ENCODE results near the gene JAK2. TPM values are rescaled to one million over a fixed set of nuclear protein-coding genes. Genes with fewer than 3 reads are reported as not detected.

Gene JAK2
- polyA plus RNA-seq, 1 donor (not counting 4 experiments of a cell fraction or from before 2014, with no cell fraction given) = 5.4 TPM

DNA sequence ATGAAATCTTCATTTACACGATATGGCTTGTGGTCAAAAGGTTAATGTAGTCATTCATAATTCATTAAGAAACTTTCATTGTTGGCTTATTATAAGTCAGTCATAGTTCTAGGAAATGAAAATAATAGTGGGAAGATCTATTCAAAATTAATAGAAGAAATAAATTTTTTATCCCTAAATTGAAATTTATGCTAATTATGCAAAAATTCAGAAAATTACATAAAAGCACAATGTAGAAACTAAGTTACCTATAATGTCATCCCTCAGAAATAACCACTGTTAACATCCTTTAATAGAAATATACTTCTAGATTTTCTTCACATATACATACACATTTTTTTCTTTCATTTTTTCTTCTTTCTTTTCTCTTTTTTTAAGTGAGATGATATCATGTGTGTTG lies 15.9 kb upstream of the JAK2 start:
- Histone ChIP-seq H3K4me1 (ENCODE audit: control insufficient read depth, extremely low read depth, insufficient read depth, low read length) (no peaks in the 10 kb centered on the region), H3K4me2 (ENCODE audit: control insufficient read depth, extremely low read depth, insufficient read depth, low read depth, low read length) (no peak overlapping the region), H3K9me3 (ENCODE audit: control insufficient read depth, low read depth, low read length) (no peaks in the 10 kb centered on the region), H3K36me3 (ENCODE audit: control insufficient read depth in 2 of 2, extremely low read depth in 1 of 2, insufficient read depth in 2 of 2, low read length in 2 of 2) (no peaks in the 10 kb centered on the region), H3K4me3 (ENCODE audit: control insufficient read depth in 2 of 3, extremely low read depth in 1 of 3, insufficient read depth in 2 of 3, low read depth in 1 of 3, low read length in 3 of 3) (no peak overlapping the region), H3K9ac (ENCODE audit: control insufficient read depth, extremely low read depth, insufficient read depth, low read length) (no peak overlapping the region), H3K9me1 (ENCODE audit: control insufficient read depth, extremely low read depth, insufficient read depth, low read length) (no peaks in the 10 kb centered on the region), H3K27ac (ENCODE audit: control insufficient read depth, insufficient read depth, low read length) (no peak overlapping the region), H3K27me3 (ENCODE audit: control insufficient read depth, extremely low read depth, insufficient read depth, low read length) (no peaks in the 10 kb centered on the region), H2AFZ (ENCODE audit: control insufficient read depth, low read length) (no peak overlapping the region), H3K79me2 (ENCODE audit: control insufficient read depth, insufficient read depth, low read length) (no peaks in the 10 kb centered on the region), H4K20me1 (ENCODE audit: control insufficient read depth, extremely low read depth, insufficient read depth, low read length) (no peaks in the 10 kb centered on the region)
- dilution Hi-C loops (cut with MboI; ENCODE audit: extremely low pct_ligation_motif_present, low sequenced_read_pairs) = no loop called here
- DNase-seq (ENCODE audit: low read depth, low spot score) (no peak), FAIRE-seq (no peak)
- TF ChIP-seq, protein P1, sequence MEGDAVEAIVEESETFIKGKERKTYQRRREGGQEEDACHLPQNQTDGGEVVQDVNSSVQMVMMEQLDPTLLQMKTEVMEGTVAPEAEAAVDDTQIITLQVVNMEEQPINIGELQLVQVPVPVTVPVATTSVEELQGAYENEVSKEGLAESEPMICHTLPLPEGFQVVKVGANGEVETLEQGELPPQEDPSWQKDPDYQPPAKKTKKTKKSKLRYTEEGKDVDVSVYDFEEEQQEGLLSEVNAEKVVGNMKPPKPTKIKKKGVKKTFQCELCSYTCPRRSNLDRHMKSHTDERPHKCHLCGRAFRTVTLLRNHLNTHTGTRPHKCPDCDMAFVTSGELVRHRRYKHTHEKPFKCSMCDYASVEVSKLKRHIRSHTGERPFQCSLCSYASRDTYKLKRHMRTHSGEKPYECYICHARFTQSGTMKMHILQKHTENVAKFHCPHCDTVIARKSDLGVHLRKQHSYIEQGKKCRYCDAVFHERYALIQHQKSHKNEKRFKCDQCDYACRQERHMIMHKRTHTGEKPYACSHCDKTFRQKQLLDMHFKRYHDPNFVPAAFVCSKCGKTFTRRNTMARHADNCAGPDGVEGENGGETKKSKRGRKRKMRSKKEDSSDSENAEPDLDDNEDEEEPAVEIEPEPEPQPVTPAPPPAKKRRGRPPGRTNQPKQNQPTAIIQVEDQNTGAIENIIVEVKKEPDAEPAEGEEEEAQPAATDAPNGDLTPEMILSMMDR (optimal IDR thresholded peaks at IDR 0.05 in 1 of 3, IDR thresholded peaks at IDR 0.05 in 1 of 3, conservative IDR thresholded peaks at IDR 0.05 in 1 of 3; ENCODE audit: extremely low read depth in 1 of 3, insufficient read depth in 2 of 3, low read length in 3 of 3) = no peak
- no peak for TF ChIP-seq EZH2 (IDR thresholded peaks at IDR 0.05; ENCODE audit: low read length)

GRCh38 chr9:4970970-4971641 lies 14.0 kb upstream of the JAK2 start:
- no peaks in the 10 kb centered on the region for H4K20me1 ChIP-seq (ENCODE audit: control insufficient read depth, extremely low read depth, insufficient read depth, low read length)
- DNase-seq (ENCODE audit: low read depth, low spot score) = no peak
- no peak overlapping the region for H2AFZ ChIP-seq (ENCODE audit: control insufficient read depth, low read length)
- no peaks in the 10 kb centered on the region for H3K27me3 ChIP-seq (ENCODE audit: control insufficient read depth, extremely low read depth, insufficient read depth, low read length)
- dilution Hi-C loops (cut with MboI; ENCODE audit: extremely low pct_ligation_motif_present, low sequenced_read_pairs) = no loop called here
- no peaks in the 10 kb centered on the region for H3K9me3 ChIP-seq (ENCODE audit: control insufficient read depth, low read depth, low read length)
- no peak overlapping the region for H3K27ac ChIP-seq (ENCODE audit: control insufficient read depth, insufficient read depth, low read length)
- FAIRE-seq = no peak
- H3K4me3 ChIP-seq (ENCODE audit: control insufficient read depth in 2 of 3, extremely low read depth in 1 of 3, insufficient read depth in 2 of 3, low read depth in 1 of 3, low read length in 3 of 3) = no peak overlapping the region
- H3K79me2 ChIP-seq (ENCODE audit: control insufficient read depth, insufficient read depth, low read length) = no peaks in the 10 kb centered on the region
- TF ChIP-seq, protein P1 (optimal IDR thresholded peaks at IDR 0.05 in 1 of 3, IDR thresholded peaks at IDR 0.05 in 1 of 3, conservative IDR thresholded peaks at IDR 0.05 in 1 of 3; ENCODE audit: extremely low read depth in 1 of 3, insufficient read depth in 2 of 3, low read length in 3 of 3) = no peak
- TF ChIP-seq EZH2 (IDR thresholded peaks at IDR 0.05; ENCODE audit: low read length) = no peak
- H3K9ac ChIP-seq (ENCODE audit: control insufficient read depth, extremely low read depth, insufficient read depth, low read length) = no peak overlapping the region
- no peaks in the 10 kb centered on the region for H3K36me3 ChIP-seq (ENCODE audit: control insufficient read depth in 2 of 2, extremely low read depth in 1 of 2, insufficient read depth in 2 of 2, low read length in 2 of 2)
- no peak overlapping the region for H3K4me2 ChIP-seq (ENCODE audit: control insufficient read depth, extremely low read depth, insufficient read depth, low read depth, low read length)
- no peaks in the 10 kb centered on the region for H3K9me1 ChIP-seq (ENCODE audit: control insufficient read depth, extremely low read depth, insufficient read depth, low read length)
- H3K4me1 ChIP-seq (ENCODE audit: control insufficient read depth, extremely low read depth, insufficient read depth, low read length) = no peaks in the 10 kb centered on the region

Data from keratinocyte (primary cell).